Measurements from ENCODE around the gene RTN4. TPM values are rescaled to one million over a fixed set of nuclear protein-coding genes. Genes with fewer than 3 reads are reported as not detected.

The RTN4 gene
- total RNA-seq, 1 experiment from 2014 or later = 200 TPM

- no peaks in the 10 kb centered on the region for H4K20me1 ChIP-seq (ENCODE audit: control insufficient read depth, insufficient read depth, insufficient read length)
- no peak overlapping the region for H4K5ac ChIP-seq (ENCODE audit: insufficient read length, low read depth, low read length)
- Mint-ChIP-seq H3K27ac (no peak overlapping the region), H3K4me3 (no peak overlapping the region), H3K9me3 (no peaks in the 10 kb centered on the region; a peak in 1 of 5 replicates), H3K27me3 (ENCODE audit: low read depth) (no peaks in the 10 kb centered on the region), H3K4me1 (peaks cover 14 to 29% of the 10 kb centered on the region in 2 experiments), H3K36me3 (ENCODE audit: insufficient read depth in 1 of 3, low read depth in 3 of 3) (peaks cover 3 to 7% (median 6%) of the 10 kb centered on the region in 3 experiments; a peak in 2 of 7 replicates)
- H3T11ph ChIP-seq (ENCODE audit: low read length) = no peak overlapping the region
- H3K79me1 ChIP-seq (ENCODE audit: insufficient read depth, low read depth, low read length, poor library complexity, severe bottlenecking) = peaks cover 8% of the 10 kb centered on the region
- H4K91ac ChIP-seq (ENCODE audit: insufficient read length, low read depth, low read length) = no peak overlapping the region
- no peak overlapping the region for H2BK15ac ChIP-seq (ENCODE audit: low read depth, low read length)
- H2BK120ac ChIP-seq (ENCODE audit: low read depth, low read length, poor library complexity, severe bottlenecking) = no peak overlapping the region
- no CpG with 5 or more reads among the region's 2 CpGs for WGBS (ENCODE audit: extremely low coverage, insufficient read length, low lambda C conversion rate)
- H3K4me1 ChIP-seq (ENCODE audit: insufficient read depth, low read length) = peaks cover 16% of the 10 kb centered on the region; the same call in 1 of the 2 replicates
- TF ChIP-seq, protein P1, sequence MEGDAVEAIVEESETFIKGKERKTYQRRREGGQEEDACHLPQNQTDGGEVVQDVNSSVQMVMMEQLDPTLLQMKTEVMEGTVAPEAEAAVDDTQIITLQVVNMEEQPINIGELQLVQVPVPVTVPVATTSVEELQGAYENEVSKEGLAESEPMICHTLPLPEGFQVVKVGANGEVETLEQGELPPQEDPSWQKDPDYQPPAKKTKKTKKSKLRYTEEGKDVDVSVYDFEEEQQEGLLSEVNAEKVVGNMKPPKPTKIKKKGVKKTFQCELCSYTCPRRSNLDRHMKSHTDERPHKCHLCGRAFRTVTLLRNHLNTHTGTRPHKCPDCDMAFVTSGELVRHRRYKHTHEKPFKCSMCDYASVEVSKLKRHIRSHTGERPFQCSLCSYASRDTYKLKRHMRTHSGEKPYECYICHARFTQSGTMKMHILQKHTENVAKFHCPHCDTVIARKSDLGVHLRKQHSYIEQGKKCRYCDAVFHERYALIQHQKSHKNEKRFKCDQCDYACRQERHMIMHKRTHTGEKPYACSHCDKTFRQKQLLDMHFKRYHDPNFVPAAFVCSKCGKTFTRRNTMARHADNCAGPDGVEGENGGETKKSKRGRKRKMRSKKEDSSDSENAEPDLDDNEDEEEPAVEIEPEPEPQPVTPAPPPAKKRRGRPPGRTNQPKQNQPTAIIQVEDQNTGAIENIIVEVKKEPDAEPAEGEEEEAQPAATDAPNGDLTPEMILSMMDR (conservative IDR thresholded peaks at IDR 0.05) = no peak
- H2BK20ac ChIP-seq (ENCODE audit: low read depth, low read length, poor library complexity, severe bottlenecking) = no peak overlapping the region
- no peak overlapping the region for H2BK12ac ChIP-seq (ENCODE audit: insufficient read length, low read depth, low read length)
- H3K9me3 ChIP-seq (ENCODE audit: control insufficient read depth, low read depth, low read length) = no peaks in the 10 kb centered on the region
- no peak overlapping the region for H3K4me2 ChIP-seq (ENCODE audit: insufficient read depth, insufficient read length, low read length)
- no peak overlapping the region for H3K9ac ChIP-seq (ENCODE audit: extremely low read depth, insufficient read length, low read length)
- no peak overlapping the region for H2AFZ ChIP-seq (ENCODE audit: low read length)
- H3K27me3 ChIP-seq (ENCODE audit: insufficient read depth, low read length) = no peaks in the 10 kb centered on the region
- no peak overlapping the region for H3K4ac ChIP-seq (ENCODE audit: low read depth, low read length)
- no peak overlapping the region for H3K14ac ChIP-seq (ENCODE audit: insufficient read depth, low read length)
- no peak for DNase-seq
- no peak overlapping the region for H3K18ac ChIP-seq (ENCODE audit: insufficient read length, low read depth, low read length)
- no peak overlapping the region for H3K27ac ChIP-seq (ENCODE audit: insufficient read length, low read depth, low read length)
- peaks cover 49% of the 10 kb centered on the region for H3K79me2 ChIP-seq (ENCODE audit: insufficient read depth, low read length)
- no peak overlapping the region for H3K23ac ChIP-seq (ENCODE audit: insufficient read length, low read depth, low read length)
- no peak overlapping the region for H2BK5ac ChIP-seq (ENCODE audit: insufficient read length, low read length)
- no peak overlapping the region for H2AK5ac ChIP-seq (ENCODE audit: insufficient read length, low read length)
- H4K8ac ChIP-seq (replicated peaks; ENCODE audit: insufficient read length, low read depth, low read length) = no peak overlapping the region
- no peak overlapping the region for H3K56ac ChIP-seq (ENCODE audit: insufficient read length, low read depth, low read length)
- no peaks in the 10 kb centered on the region for H3K23me2 ChIP-seq (ENCODE audit: insufficient read length, low read depth, low read length, poor library complexity, severe bottlenecking)
These were observed 24.6 kb downstream of the RTN4 start for GRCh38 chr2:55025627-55026026.

Data from H9 (cell line).